A549 (cell line): ENCODE data around the gene AUTS2. TPM values are rescaled to one million over a fixed set of nuclear protein-coding genes. Genes with fewer than 3 reads are reported as not detected.

Source experiments
- ATAC-seq, 2 experiments: fragments of 200-7000 bp in 1 of 2; fragments of >200 bp in 1 of 2; cut with Nextera tagmentation in 1 of 2; cut with Tn5 transposase in 1 of 2; 3 replicates each; pipeline versions ENCODE4 v1.8.0 to v1.9.1; 2018 to 2020; ENCODE audit warnings: mild to moderate bottlenecking in 1 of 2, moderate library complexity in 1 of 2
- CTCF ChIA-PET: fragments of 300-600 bp; sonication (Branson Sonifier 250); formaldehyde crosslinking; extraction: SDS; loops from one replicate; lab custom pipeline; 2021; ENCODE audit warnings: antibody characterized with exemption, inconsistent platforms; lab: Yijun Ruan, JAX
- POLR2A ChIA-PET: fragments of 350-600 bp; formaldehyde crosslinking; extraction: SDS; loops from one replicate; lab custom pipeline; 2021; ENCODE audit warnings: antibody characterized with exemption, inconsistent platforms; lab: Yijun Ruan, JAX
- DNase-seq, 2 experiments: peaks; one replicate each; pipeline versions ENCODE4 v3.0.0 to v3.0.0-alpha.2; 2011 to 2016; ENCODE audit warnings: low read depth in 1 of 2, low spot score in 1 of 2
- FAIRE-seq: peaks from 2 replicates; lab custom pipeline; 2011; peaks lifted over from hg19 to GRCh38; lab: Jason Lieb, UNC
- H3K27ac ChIP-seq, 2 experiments: fragments of >200 bp; sonication (Bioruptor Twin); formaldehyde crosslinking; 3 replicates each; pipeline ENCODE4 v1.5.1; 2016 to 2017
- H3K4me1 ChIP-seq: fragments of >200 bp; sonication (Bioruptor Twin); formaldehyde crosslinking; 3 replicates; pipeline ENCODE4 v1.6.1; 2016
- H3K4me2 ChIP-seq: fragments of >200 bp; sonication (Bioruptor Twin); formaldehyde crosslinking; 3 replicates; pipeline ENCODE4 v1.6.1; 2016
- H3K4me3 ChIP-seq: fragments of >200 bp; sonication (Bioruptor Twin); formaldehyde crosslinking; 3 replicates; pipeline ENCODE4 v1.5.1; 2016
- H3K9me3 ChIP-seq: fragments of >200 bp; sonication (Bioruptor Twin); formaldehyde crosslinking; 3 replicates; pipeline ENCODE4 v1.6.1; 2016
- ATOH8 ChIP-seq: fragments of 250-450 bp; sonication (Bioruptor Pico); IDR thresholded peaks from 2 replicates; pipeline ENCODE4 v1.5.0; 2020; ENCODE audit warnings: low read depth, mild to moderate bottlenecking, moderate library complexity
- BCL3 ChIP-seq: fragments of >200 bp; sonication (Bioruptor Twin); formaldehyde crosslinking; IDR thresholded peaks from 3 replicates; pipeline ENCODE4 v1.6.1; 2016
- BHLHE40 ChIP-seq: IDR thresholded peaks from 2 replicates; pipeline ENCODE4 v1.6.1; 2012; ENCODE audit warnings: low read depth, low read length, inconsistent platforms
- E2F6 ChIP-seq: IDR thresholded peaks from 2 replicates; pipeline ENCODE4 v1.6.1; 2012; ENCODE audit warnings: low read depth, borderline replicate concordance
- EHF ChIP-seq: fragments of 250-450 bp; sonication (Bioruptor Pico); IDR thresholded peaks from 2 replicates; pipeline ENCODE4 v1.5.0; 2020; ENCODE audit warnings: mild to moderate bottlenecking
- EHMT2 ChIP-seq: fragments of 200-600 bp; sonication (generic); IDR thresholded peaks from 2 replicates; pipeline ENCODE4 v1.6.1; 2016; ENCODE audit warnings: antibody characterized with exemption, low read depth, mild to moderate bottlenecking, moderate library complexity
- FOSL2 ChIP-seq, 2 experiments: fragments of 450-650 bp in 1 of 2; fragments of >200 bp in 1 of 2; sonication (Bioruptor Twin) in 1 of 2; formaldehyde crosslinking; IDR thresholded peaks; 2 replicates each; pipeline versions ENCODE4 v1.5.0 to v1.6.1; 2016 to 2020; ENCODE audit warnings: mild to moderate bottlenecking in 1 of 2, moderate library complexity in 1 of 2
- HES2 ChIP-seq: fragments of >200 bp; sonication (Bioruptor Twin); formaldehyde crosslinking; IDR thresholded peaks from 2 replicates; pipeline ENCODE4 v1.6.1; 2016
- HOXB13 ChIP-seq: fragments of 250-450 bp; sonication (Bioruptor Pico); IDR thresholded peaks from 2 replicates; pipeline ENCODE4 v1.5.0; 2020; ENCODE audit warnings: low read depth, mild to moderate bottlenecking, moderate library complexity
- HOXB5 ChIP-seq: fragments of 250-450 bp; sonication (Bioruptor Pico); IDR thresholded peaks from 2 replicates; pipeline ENCODE4 v1.5.0; 2020; ENCODE audit warnings: mild to moderate bottlenecking, moderate library complexity
- MAZ ChIP-seq: fragments of 150-350 bp; IDR thresholded peaks from 2 replicates; pipeline ENCODE4 v1.6.1; 2014; ENCODE audit warnings: antibody characterized with exemption, low read depth, low read length, borderline replicate concordance
- PBX3 ChIP-seq: IDR thresholded peaks from 2 replicates; pipeline ENCODE4 v1.6.1; 2012
- PHF8 ChIP-seq: fragments of 200-600 bp; sonication (generic); IDR thresholded peaks from 2 replicates; pipeline ENCODE4 v1.6.1; 2016; ENCODE audit warnings: low read depth, mild to moderate bottlenecking, antibody characterized with exemption, moderate library complexity, borderline replicate concordance
- POLR2AphosphoS2 ChIP-seq: conservative IDR thresholded peaks from 2 replicates; pipeline ENCODE4 v1.6.1; 2012; ENCODE audit warnings: low read length, improper control_type of control experiment, inconsistent platforms
- RNF2 ChIP-seq: fragments of 200-600 bp; sonication (generic); IDR thresholded peaks from 2 replicates; pipeline ENCODE4 v1.6.1; 2016; ENCODE audit warnings: low read depth, mild to moderate bottlenecking, antibody characterized with exemption, moderate library complexity, borderline replicate concordance
- TP53 ChIP-seq: fragments of 250-450 bp; sonication (Bioruptor Pico); IDR thresholded peaks from 2 replicates; pipeline ENCODE4 v1.5.0; 2021; ENCODE audit warnings: mild to moderate bottlenecking, moderate library complexity
- ZNF302 ChIP-seq: fragments of 250-450 bp; sonication (Bioruptor Pico); IDR thresholded peaks from 2 replicates; pipeline ENCODE4 v1.9.0; 2021; ENCODE audit warnings: inconsistent platforms, mild to moderate bottlenecking, moderate library complexity
- WGBS: methylation state at CpG from one replicate; pipeline ENCODE4 v1.1.6; 2017; ENCODE audit errors: missing lambda C conversion rate; 5-methylcytosine and 5-hydroxymethylcytosine counted together
- polyA plus RNA-seq, 4 experiments: library from polyadenylated mRNA; depleted of rRNA in 3 of 4; stranded (reverse); fragments of >200 nt; fragmentation: RNase III in 1 of 4; extraction: RNeasy Plus Mini Kit Qiagen cat#74134 plus additional on column Dnase treatment in 1 of 4; gene quantifications; 2 replicates in 3 of 4; 3 replicates in 1 of 4; pipeline ENCODE4 v1.2.3, GENCODE V29; 2011 to 2017

AUTS2 gene
- polyA plus RNA-seq, 2 of the 4 experiments (the other 2 are of a cell fraction) = 1.6 to 3.6 TPM

GRCh38 chr7:70539205-70539604, 940.9 kb downstream of the AUTS2 start:
- CTCF ChIA-PET = no interaction called here

GRCh38 chr7:70539617-70540016, 941.3 kb downstream of the AUTS2 start:
- POLR2A ChIA-PET = no interaction called here
- no peak for ATAC-seq
- DNase-seq = no peak
- FAIRE-seq = no peak
- no peak overlapping the region for H3K27ac ChIP-seq
- TF ChIP-seq HOXB5 = no peak
- H3K9me3 ChIP-seq = no peaks in the 10 kb centered on the region
- H3K4me2 ChIP-seq = no peak overlapping the region
- CTCF ChIA-PET = no interaction called here
- H3K4me3 ChIP-seq = no peak overlapping the region
- no peaks in the 10 kb centered on the region for H3K4me1 ChIP-seq
- 34% methylated on average over 9 of the region's 9 CpGs for WGBS

More at GRCh38 chr7:70539205-70539604, 940.9 kb downstream of the AUTS2 start:
- no peaks in the 10 kb centered on the region for H3K9me3 ChIP-seq
- H3K4me3 ChIP-seq = no peak overlapping the region
- no peak overlapping the region for H3K4me2 ChIP-seq
- no peaks in the 10 kb centered on the region for H3K4me1 ChIP-seq
- DNase-seq (no peak), ATAC-seq (no peak), FAIRE-seq (no peak)
- POLR2A ChIA-PET = no interaction called here
- H3K27ac ChIP-seq = no peak overlapping the region
- TF ChIP-seq ZNF302 (CRISPR knock-in tag) = no peak
- TF ChIP-seq HOXB13 = no peak
- no peak for TF ChIP-seq HES2
- no peak for TF ChIP-seq ATOH8 (CRISPR knock-in tag)
- TF ChIP-seq BCL3 = no peak
- TF ChIP-seq EHMT2 = no peak
- no peak for TF ChIP-seq EHF (CRISPR knock-in tag)
- no peak for TF ChIP-seq POLR2AphosphoS2
- TF ChIP-seq PBX3 = no peak
- no peak for TF ChIP-seq PHF8
- TF ChIP-seq BHLHE40 = no peak
- TF ChIP-seq E2F6 = no peak

- ATAC-seq (no peak), FAIRE-seq (no peak), DNase-seq (no peak)
- no peaks in the 10 kb centered on the region for H3K9me3 ChIP-seq
- no peaks in the 10 kb centered on the region for H3K4me1 ChIP-seq
- ChIA-PET CTCF (no interaction called here), POLR2A (no interaction called here)
- H3K27ac ChIP-seq = no peak overlapping the region
- no peak overlapping the region for H3K4me2 ChIP-seq
- TF ChIP-seq MAZ (no peak), E2F6 (no peak), TP53 (no peak), FOSL2 (IDR thresholded peaks at IDR 0.05) (no peak), FOSL2 (CRISPR knock-in tag; IDR thresholded peaks at IDR 0.05) (no peak), EHMT2 (no peak), RNF2 (no peak)
- TF ChIP-seq, all 56 proteins: peak for 0
- no peak overlapping the region for H3K4me3 ChIP-seq
- 0% methylated on average over 1 of the region's 1 CpG for WGBS
Measured at GRCh38 chr7:70540641-70541040, 942.4 kb downstream of the AUTS2 start.
